GM21723 (cell line): ENCODE measurements around the gene PSRC1.
"Not testable (repeated sequence)": the region's sequence is repeated elsewhere in the genome, so short reads cannot be mapped to it uniquely, and the experiment has no call there.

Source experiments
- ATAC-seq: cut with Tn5 transposase; IDR thresholded peaks from one replicate; pipeline ENCODE4 v1.9.1; 2021; ENCODE audit warnings: mild to moderate bottlenecking, moderate library complexity; ENCODE audit not compliant: unreplicated experiment

Gene PSRC1

GRCh38 chr1:109282952-109283747, at the start of gene PSRC1:
Gene PSRC1, minus strand, starts transcription at chr1:109283145.
- ATAC-seq = peak; percentile 97

GRCh38 chr1:109331113-109331512, 48.2 kb upstream of the PSRC1 start:
- no peak for ATAC-seq

- ATAC-seq = no peak
Measured at GRCh38 chr1:109327285-109327684, 44.3 kb upstream of the PSRC1 start.

- ATAC-seq = no peak
Measured at GRCh38 chr1:109322974-109323373, 40.0 kb upstream of the PSRC1 start.

GRCh38 chr1:109319114-109319513, 36.2 kb upstream of the PSRC1 start:
- no peak for ATAC-seq

- no peak for ATAC-seq
Measured at GRCh38 chr1:109316506-109316905, 33.6 kb upstream of the PSRC1 start.

- no peak for ATAC-seq
Measured at GRCh38 chr1:109315288-109315687, 32.3 kb upstream of the PSRC1 start.

GRCh38 chr1:109314795-109315194, 31.9 kb upstream of the PSRC1 start:
- no peak for ATAC-seq

- no peak for ATAC-seq
Measured at GRCh38 chr1:109312978-109313775, 30.2 kb upstream of the PSRC1 start.

GRCh38 chr1:109312246-109312645, 29.3 kb upstream of the PSRC1 start:
- no peak for ATAC-seq

- no peak for ATAC-seq
Measured at GRCh38 chr1:109309347-109309746, 26.4 kb upstream of the PSRC1 start.

GRCh38 chr1:109307274-109308021, 24.5 kb upstream of the PSRC1 start:
- ATAC-seq = no peak

GRCh38 chr1:109306832-109307273, 23.9 kb upstream of the PSRC1 start, which contains the start of gene MYBPHL:
Gene MYBPHL, minus strand, starts transcription at chr1:109307011. Its CDS starts 20 bp downstream, at chr1:109306991.
- ATAC-seq = no peak

- not testable (repeated sequence) for ATAC-seq
Measured at GRCh38 chr1:109305991-109306390, 23.0 kb upstream of the PSRC1 start.

GRCh38 chr1:109304226-109304920, 21.4 kb upstream of the PSRC1 start:
- no peak for ATAC-seq

GRCh38 chr1:109301874-109302273, 18.9 kb upstream of the PSRC1 start:
- no peak for ATAC-seq

- ATAC-seq = no peak
Measured at GRCh38 chr1:109300650-109301151, 17.8 kb upstream of the PSRC1 start.

GRCh38 chr1:109299558-109300343, 16.8 kb upstream of the PSRC1 start:
- no peak for ATAC-seq
